Astrocyte (in vitro differentiated cells and primary cell): ENCODE results near the gene EPHB2. TPM values are rescaled to one million over a fixed set of nuclear protein-coding genes. Genes with fewer than 3 reads are reported as not detected.

Source experiments
- DNase-seq: peaks from one replicate; pipeline ENCODE4 v3.0.0-alpha.2; 2010; ENCODE audit warnings: low read depth
- FAIRE-seq: peaks from 2 replicates; lab custom pipeline; 2011; peaks lifted over from hg19 to GRCh38; lab: Jason Lieb, UNC
- H2AFZ ChIP-seq: 2 replicates; pipeline ENCODE4 v1.6.0; 2012; ENCODE audit warnings: low read depth, low read length, inconsistent platforms
- H3K27ac ChIP-seq: 2 replicates; pipeline ENCODE4 v1.5.1; 2011; ENCODE audit warnings: low read depth, low read length, inconsistent platforms
- H3K27me3 ChIP-seq: 2 replicates; pipeline ENCODE4 v1.6.0; 2011; ENCODE audit warnings: low read length, inconsistent platforms; ENCODE audit not compliant: insufficient read depth
- H3K36me3 ChIP-seq: 2 replicates; pipeline ENCODE4 v1.5.1; 2011; ENCODE audit warnings: low read length, inconsistent platforms; ENCODE audit not compliant: insufficient read depth
- H3K4me1 ChIP-seq: 2 replicates; pipeline ENCODE4 v1.5.1; 2011; ENCODE audit warnings: low read length, inconsistent platforms; ENCODE audit not compliant: insufficient read depth
- H3K4me2 ChIP-seq: 2 replicates; pipeline ENCODE4 v1.6.0; 2012; ENCODE audit warnings: low read length, inconsistent platforms
- H3K4me3 ChIP-seq: 2 replicates; pipeline ENCODE4 v1.5.1; 2011; ENCODE audit warnings: low read depth, mild to moderate bottlenecking, low read length, inconsistent platforms; ENCODE audit not compliant: insufficient read depth
- H3K79me2 ChIP-seq: 2 replicates; pipeline ENCODE4 v1.6.0; 2012; ENCODE audit warnings: mild to moderate bottlenecking, low read length, inconsistent platforms; ENCODE audit not compliant: insufficient read depth
- H3K9ac ChIP-seq: 2 replicates; pipeline ENCODE4 v1.6.0; 2012; ENCODE audit warnings: mild to moderate bottlenecking, low read length, inconsistent platforms
- H3K9me3 ChIP-seq: 2 replicates; pipeline ENCODE4 v1.5.1; 2012; ENCODE audit warnings: low read depth, mild to moderate bottlenecking, low read length, inconsistent platforms; ENCODE audit not compliant: insufficient read depth
- H4K20me1 ChIP-seq: 2 replicates; pipeline ENCODE4 v1.6.0; 2012; ENCODE audit warnings: low read length, inconsistent platforms; ENCODE audit not compliant: insufficient read depth
- H3K27ac Mint-ChIP-seq: one replicate; pipeline ENCODE4 v1.8.0; 2021; ENCODE audit warnings: mild to moderate bottlenecking, mixed read lengths; ENCODE audit not compliant: unreplicated experiment
- H3K27me3 Mint-ChIP-seq: one replicate; pipeline ENCODE4 v1.8.0; 2021; ENCODE audit warnings: low read depth, mixed read lengths; ENCODE audit not compliant: unreplicated experiment
- H3K36me3 Mint-ChIP-seq: one replicate; pipeline ENCODE4 v1.8.0; 2021; ENCODE audit warnings: low read depth, mixed read lengths; ENCODE audit not compliant: unreplicated experiment
- H3K4me1 Mint-ChIP-seq: one replicate; pipeline ENCODE4 v1.8.0; 2021; ENCODE audit warnings: low read depth, mixed read lengths; ENCODE audit not compliant: unreplicated experiment
- H3K4me3 Mint-ChIP-seq: one replicate; pipeline ENCODE4 v1.8.0; 2021; ENCODE audit warnings: mild to moderate bottlenecking, moderate library complexity, mixed read lengths; ENCODE audit not compliant: unreplicated experiment
- H3K9me3 Mint-ChIP-seq: one replicate; pipeline ENCODE4 v1.8.0; 2021; ENCODE audit warnings: mild to moderate bottlenecking, mixed read lengths; ENCODE audit not compliant: unreplicated experiment
- EZH2 ChIP-seq: IDR thresholded peaks from 2 replicates; pipeline ENCODE4 v1.6.1; 2012; ENCODE audit warnings: mild to moderate bottlenecking, low read length, inconsistent platforms; ENCODE audit not compliant: insufficient read depth
- total RNA-seq: library from RNA; stranded (reverse); gene quantifications from 2 replicates; pipeline ENCODE4 v1.2.1, GENCODE V29; 2021
- TF ChIP-seq, protein P1 (sequence below): IDR thresholded peaks from 2 replicates; pipeline ENCODE4 v1.5.1; 2011; ENCODE audit warnings: low read depth, mild to moderate bottlenecking, inconsistent platforms, low read length, moderate library complexity; ENCODE audit not compliant: insufficient read depth

The EPHB2 gene
- total RNA-seq, 1 donor from 2014 or later, result 8.4 TPM

DNA sequence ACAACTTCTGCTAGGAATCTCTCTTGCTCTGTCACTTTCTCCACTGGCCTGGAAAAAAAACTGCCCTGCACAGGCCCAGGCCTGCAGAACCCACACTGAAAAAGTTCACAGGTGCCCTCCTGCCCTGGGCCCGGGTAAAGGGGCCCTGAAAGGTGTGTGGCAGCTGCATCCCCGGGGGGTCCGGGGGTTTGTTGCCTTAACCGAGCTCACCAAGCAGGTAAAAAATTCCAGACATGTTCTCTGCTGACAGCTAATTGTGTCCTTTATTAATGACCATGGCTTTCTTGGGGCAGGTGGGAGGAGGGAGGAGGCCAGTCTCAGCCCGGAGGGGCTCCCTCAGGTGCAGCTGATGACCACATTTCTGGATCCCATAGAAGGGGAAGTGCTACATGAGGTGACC, 139.1 kb downstream of the EPHB2 start:
- no peak for DNase-seq
- H3K9me3 ChIP-seq, result no peaks in the 10 kb centered on the region
- Mint-ChIP-seq H3K27ac (no peak overlapping the region), H3K9me3 (peaks cover 24% of the 10 kb centered on the region), H3K4me1 (peaks cover 4% of the 10 kb centered on the region), H3K4me3 (no peak overlapping the region), H3K36me3 (peaks cover 16% of the 10 kb centered on the region), H3K27me3 (peaks cover 61% of the 10 kb centered on the region)
- TF ChIP-seq, protein P1, sequence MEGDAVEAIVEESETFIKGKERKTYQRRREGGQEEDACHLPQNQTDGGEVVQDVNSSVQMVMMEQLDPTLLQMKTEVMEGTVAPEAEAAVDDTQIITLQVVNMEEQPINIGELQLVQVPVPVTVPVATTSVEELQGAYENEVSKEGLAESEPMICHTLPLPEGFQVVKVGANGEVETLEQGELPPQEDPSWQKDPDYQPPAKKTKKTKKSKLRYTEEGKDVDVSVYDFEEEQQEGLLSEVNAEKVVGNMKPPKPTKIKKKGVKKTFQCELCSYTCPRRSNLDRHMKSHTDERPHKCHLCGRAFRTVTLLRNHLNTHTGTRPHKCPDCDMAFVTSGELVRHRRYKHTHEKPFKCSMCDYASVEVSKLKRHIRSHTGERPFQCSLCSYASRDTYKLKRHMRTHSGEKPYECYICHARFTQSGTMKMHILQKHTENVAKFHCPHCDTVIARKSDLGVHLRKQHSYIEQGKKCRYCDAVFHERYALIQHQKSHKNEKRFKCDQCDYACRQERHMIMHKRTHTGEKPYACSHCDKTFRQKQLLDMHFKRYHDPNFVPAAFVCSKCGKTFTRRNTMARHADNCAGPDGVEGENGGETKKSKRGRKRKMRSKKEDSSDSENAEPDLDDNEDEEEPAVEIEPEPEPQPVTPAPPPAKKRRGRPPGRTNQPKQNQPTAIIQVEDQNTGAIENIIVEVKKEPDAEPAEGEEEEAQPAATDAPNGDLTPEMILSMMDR, result no peak
- TF ChIP-seq EZH2, result no peak
- no peaks in the 10 kb centered on the region for H3K27me3 ChIP-seq
- no peak overlapping the region for H3K9ac ChIP-seq
- no peak overlapping the region for H2AFZ ChIP-seq
- no peaks in the 10 kb centered on the region for H3K36me3 ChIP-seq
- H3K27ac ChIP-seq, result no peak overlapping the region
- H3K79me2 ChIP-seq, result peaks cover 3% of the 10 kb centered on the region
- H4K20me1 ChIP-seq, result peaks cover 86% of the 10 kb centered on the region
- H3K4me3 ChIP-seq, result no peak overlapping the region
- H3K4me2 ChIP-seq, result no peak overlapping the region
- FAIRE-seq, result no peak
- H3K4me1 ChIP-seq, result no peaks in the 10 kb centered on the region

- H3K36me3 ChIP-seq, result no peaks in the 10 kb centered on the region
- H3K9ac ChIP-seq, result no peak overlapping the region
- no peak overlapping the region for H3K4me3 Mint-ChIP-seq
- peaks cover 4% of the 10 kb centered on the region for H3K4me1 Mint-ChIP-seq
- DNase-seq (no peak), FAIRE-seq (no peak)
- H3K79me2 ChIP-seq, result peaks cover 3% of the 10 kb centered on the region
- H3K9me3 ChIP-seq, result no peaks in the 10 kb centered on the region
- peaks cover 62% of the 10 kb centered on the region for H3K27me3 Mint-ChIP-seq
- H3K4me3 ChIP-seq, result no peak overlapping the region
- H3K4me2 ChIP-seq, result no peak overlapping the region
- H2AFZ ChIP-seq, result no peak overlapping the region
- H3K27me3 ChIP-seq, result no peaks in the 10 kb centered on the region
- H3K4me1 ChIP-seq, result no peaks in the 10 kb centered on the region
- H3K27ac Mint-ChIP-seq, result no peak overlapping the region
- peaks cover 16% of the 10 kb centered on the region for H3K36me3 Mint-ChIP-seq
- H3K27ac ChIP-seq, result no peak overlapping the region
- TF ChIP-seq, protein P1, result no peak
- TF ChIP-seq EZH2, result no peak
- peaks cover 86% of the 10 kb centered on the region for H4K20me1 ChIP-seq
- peaks cover 24% of the 10 kb centered on the region for H3K9me3 Mint-ChIP-seq
These were observed 139.6 kb downstream of the EPHB2 start for GRCh38 chr1:22850281-22850680.

DNA sequence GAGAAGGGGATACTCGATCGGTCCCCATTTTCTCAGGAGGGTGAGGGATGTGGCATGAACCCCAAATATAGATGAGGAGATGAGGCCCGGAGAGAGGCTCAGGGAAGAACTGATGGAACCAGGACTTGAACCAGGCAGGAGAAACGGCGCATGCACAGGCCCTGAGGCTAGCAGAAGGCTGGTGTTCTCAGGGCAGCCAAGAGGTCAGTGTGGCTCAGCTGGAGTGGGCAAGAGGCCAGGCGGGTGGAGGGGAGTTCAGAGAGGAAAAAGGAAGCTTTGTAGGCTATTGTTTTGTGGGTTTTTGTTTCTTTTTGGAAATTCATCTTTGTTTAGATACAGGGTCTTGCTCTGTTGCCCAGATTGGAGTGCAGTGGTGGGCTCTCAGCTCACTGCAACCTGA, 140.0 kb downstream of the EPHB2 start:
- H3K4me1 ChIP-seq, result no peaks in the 10 kb centered on the region
- Mint-ChIP-seq H3K9me3 (peaks cover 24% of the 10 kb centered on the region), H3K4me3 (no peak overlapping the region), H3K36me3 (peaks cover 16% of the 10 kb centered on the region), H3K27me3 (peaks cover 58% of the 10 kb centered on the region), H3K4me1 (peaks cover 1% of the 10 kb centered on the region), H3K27ac (peak overlapping the region; percentile 79)
- H3K4me2 ChIP-seq, result no peak overlapping the region
- peaks cover 3% of the 10 kb centered on the region for H3K79me2 ChIP-seq
- no peak overlapping the region for H3K4me3 ChIP-seq
- no peaks in the 10 kb centered on the region for H3K27me3 ChIP-seq
- no peak overlapping the region for H3K27ac ChIP-seq
- H3K9me3 ChIP-seq, result no peaks in the 10 kb centered on the region
- no peak for FAIRE-seq
- peaks cover 82% of the 10 kb centered on the region for H4K20me1 ChIP-seq
- TF ChIP-seq, protein P1, result no peak
- TF ChIP-seq EZH2, result no peak
- no peaks in the 10 kb centered on the region for H3K36me3 ChIP-seq
- no peak overlapping the region for H2AFZ ChIP-seq
- H3K9ac ChIP-seq, result no peak overlapping the region
- DNase-seq, result no peak
